HepG2 (cell line): ENCODE measurements around the gene RPS27A. TPM values are rescaled to one million over a fixed set of nuclear protein-coding genes. Genes with fewer than 3 reads are reported as not detected.
A peak's percentile ranks its signal among the peaks of the same experiment; 100 is the strongest.

Experiments used
- ARNT2 ChIP-seq: sonication (generic); formaldehyde crosslinking; IDR thresholded peaks from 2 replicates; pipeline ENCODE4 v1.8.0; 2022; ENCODE audit warnings: mild to moderate bottlenecking, low read depth, missing genetic modification reagents, moderate library complexity
- DPF2 ChIP-seq: sonication (generic); formaldehyde crosslinking; IDR thresholded peaks from 2 replicates; pipeline ENCODE4 v1.4.0; 2020; ENCODE audit warnings: mild to moderate bottlenecking, low read depth, missing genetic modification reagents, borderline replicate concordance
- HMGA1 ChIP-seq: sonication (generic); formaldehyde crosslinking; conservative IDR thresholded peaks from 2 replicates; pipeline ENCODE4 v1.4.0; 2020; ENCODE audit warnings: missing genetic modification reagents
- HNF4A ChIP-seq: sonication (generic); formaldehyde crosslinking; IDR thresholded peaks from 2 replicates; pipeline ENCODE4 v1.4.0; 2020; ENCODE audit warnings: missing genetic modification reagents
- HOXA7 ChIP-seq: sonication (generic); formaldehyde crosslinking; IDR thresholded peaks from 2 replicates; pipeline ENCODE4 v1.8.1; 2022; ENCODE audit warnings: mild to moderate bottlenecking, missing genetic modification reagents, moderate library complexity
- IKZF1 ChIP-seq: fragments of 450-650 bp; IDR thresholded peaks from 2 replicates; pipeline ENCODE4 v1.7.1; 2016
- ISL2 ChIP-seq: sonication (generic); formaldehyde crosslinking; IDR thresholded peaks from 2 replicates; pipeline ENCODE4 v1.5.0; 2020; ENCODE audit warnings: missing genetic modification reagents
- KLF15 ChIP-seq: sonication (generic); formaldehyde crosslinking; IDR thresholded peaks from 2 replicates; pipeline ENCODE4 v1.8.1; 2023; ENCODE audit warnings: borderline replicate concordance, mild to moderate bottlenecking, inconsistent platforms, missing genetic modification reagents, mixed read lengths
- MAF1 ChIP-seq: sonication (generic); formaldehyde crosslinking; IDR thresholded peaks from 2 replicates; pipeline ENCODE4 v1.5.0; 2020; ENCODE audit warnings: missing genetic modification reagents, borderline replicate concordance
- MATR3 ChIP-seq: sonication (generic); formaldehyde crosslinking; IDR thresholded peaks from 2 replicates; pipeline ENCODE4 v1.4.0; 2020; ENCODE audit warnings: missing genetic modification reagents
- NFIC ChIP-seq: IDR thresholded peaks from 2 replicates; pipeline ENCODE4 v1.6.1; 2012; ENCODE audit warnings: mild to moderate bottlenecking, low read length, inconsistent platforms
- NFKB2 ChIP-seq: sonication (generic); formaldehyde crosslinking; IDR thresholded peaks from 2 replicates; pipeline ENCODE4 v1.4.0; 2020; ENCODE audit warnings: missing genetic modification reagents, borderline replicate concordance
- NONO ChIP-seq, 2 experiments: fragments of 450-650 bp in 1 of 2; sonication (generic) in 1 of 2; formaldehyde crosslinking in 1 of 2; IDR thresholded peaks in 1 of 2; conservative IDR thresholded peaks in 1 of 2; 2 replicates each; pipeline versions ENCODE4 v1.6.1 to v1.8.0; 2017 to 2022; ENCODE audit warnings: mild to moderate bottlenecking in 1 of 2, missing genetic modification reagents in 1 of 2, moderate library complexity in 1 of 2
- REPIN1 ChIP-seq: sonication (generic); formaldehyde crosslinking; IDR thresholded peaks from 2 replicates; pipeline ENCODE4 v1.8.0; 2022; ENCODE audit warnings: missing genetic modification reagents, low read depth, mild to moderate bottlenecking, borderline replicate concordance
- SP5 ChIP-seq: IDR thresholded peaks from 2 replicates; pipeline ENCODE4 v1.6.1; 2016; ENCODE audit warnings: low read depth, borderline replicate concordance
- ZNF230 ChIP-seq: sonication (generic); formaldehyde crosslinking; IDR thresholded peaks from 2 replicates; pipeline ENCODE4 v1.4.0; 2020; ENCODE audit warnings: mild to moderate bottlenecking, missing genetic modification reagents
- ZNF44 ChIP-seq: sonication (generic); formaldehyde crosslinking; IDR thresholded peaks from 2 replicates; pipeline ENCODE4 v1.5.1; 2020; ENCODE audit warnings: mild to moderate bottlenecking, missing genetic modification reagents
- ZNF713 ChIP-seq: sonication (generic); formaldehyde crosslinking; IDR thresholded peaks from 2 replicates; pipeline ENCODE4 v1.4.0; 2020; ENCODE audit warnings: mild to moderate bottlenecking, missing genetic modification reagents
- ZNF720 ChIP-seq: sonication (generic); formaldehyde crosslinking; IDR thresholded peaks from 2 replicates; pipeline ENCODE4 v1.4.0; 2020; ENCODE audit warnings: missing genetic modification reagents
- ZNF879 ChIP-seq: sonication (generic); formaldehyde crosslinking; IDR thresholded peaks from 2 replicates; pipeline ENCODE4 v1.8.1; 2023; ENCODE audit warnings: missing genetic modification reagents
- polyA plus RNA-seq, 8 experiments: library from polyadenylated mRNA; depleted of rRNA in 3 of 8; stranded (reverse) in 7 of 8; unstranded in 1 of 8; fragments of >200 nt; fragmentation: Illumina TruSeq in 4 of 8; extraction: Trizol in 4 of 8; gene quantifications; 2 replicates each; pipeline versions ENCODE4 v1.2.1 to v1.2.3, GENCODE V29; 2011 to 2016; ENCODE audit warnings: low read depth in 4 of 8, missing spikeins in 1 of 8, mixed read lengths in 1 of 8; ENCODE audit not compliant: insufficient read depth in 1 of 8
- total RNA-seq, 5 experiments: library from RNA; depleted of rRNA; stranded (reverse); fragments of >200 nt; fragmentation: Illumina TruSeq; extraction: Trizol; gene quantifications; 2 replicates each; pipeline ENCODE4 v1.2.3, GENCODE V29; 2016; ENCODE audit warnings: low read depth in 1 of 5
- TF ChIP-seq, protein P1 (sequence below): sonication (generic); formaldehyde crosslinking; IDR thresholded peaks from 2 replicates; pipeline ENCODE4 v1.4.0; 2020; ENCODE audit warnings: missing genetic modification reagents, borderline replicate concordance
- TF ChIP-seq, protein P2 (sequence below): sonication (generic); formaldehyde crosslinking; IDR thresholded peaks from 2 replicates; pipeline ENCODE4 v1.4.0; 2020; ENCODE audit warnings: missing genetic modification reagents
- TF ChIP-seq, protein P3 (sequence below): sonication (generic); formaldehyde crosslinking; IDR thresholded peaks from 2 replicates; pipeline ENCODE4 v1.9.0; 2021; ENCODE audit warnings: missing genetic modification reagents, borderline replicate concordance

The RPS27A gene
- total and polyA plus RNA-seq, 2 of the 13 experiments (the other 11 are each of a cell fraction or from before 2014, with no cell fraction given), result 2,779 to 3,269 TPM

DNA sequence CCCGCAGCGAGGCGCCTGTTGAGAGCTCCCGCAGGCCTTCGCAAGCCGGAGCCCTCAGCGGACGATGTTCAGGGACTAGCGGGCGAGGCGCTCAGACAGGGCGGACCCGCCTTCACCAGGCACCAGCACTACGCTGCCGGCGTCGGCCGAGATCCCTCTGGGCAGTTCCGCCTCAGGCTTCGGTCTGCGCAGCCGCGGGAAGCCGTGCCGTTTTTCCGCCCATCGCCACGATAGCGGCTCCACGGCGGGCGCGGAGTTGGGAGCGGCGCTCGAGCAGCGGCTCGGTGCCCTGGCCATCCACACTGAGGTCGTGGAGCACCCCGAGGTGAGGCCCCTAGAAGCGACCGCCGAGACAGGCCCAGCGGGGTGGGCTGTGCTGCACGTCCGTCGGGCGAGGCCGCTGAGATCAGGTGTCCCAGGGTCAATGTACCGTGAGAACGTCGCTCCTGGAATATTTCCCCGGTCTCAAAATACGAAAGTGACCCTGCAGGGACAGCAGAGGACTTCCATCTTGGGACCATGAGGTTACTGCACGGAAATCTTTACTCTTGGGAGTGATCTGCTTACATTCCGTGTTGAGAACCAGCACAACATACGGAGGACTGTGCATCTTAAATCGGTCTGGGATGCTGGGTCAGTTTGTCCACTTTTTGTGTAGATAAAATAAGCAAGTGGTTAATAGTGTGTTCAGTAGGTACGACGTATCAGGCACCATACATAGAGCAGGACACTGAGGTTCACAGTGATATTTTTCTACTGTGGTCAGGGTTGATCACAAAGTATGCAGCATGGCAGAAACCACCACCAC lies 49.8 kb downstream of the RPS27A start (continued):
- TF ChIP-seq, protein P1, sequence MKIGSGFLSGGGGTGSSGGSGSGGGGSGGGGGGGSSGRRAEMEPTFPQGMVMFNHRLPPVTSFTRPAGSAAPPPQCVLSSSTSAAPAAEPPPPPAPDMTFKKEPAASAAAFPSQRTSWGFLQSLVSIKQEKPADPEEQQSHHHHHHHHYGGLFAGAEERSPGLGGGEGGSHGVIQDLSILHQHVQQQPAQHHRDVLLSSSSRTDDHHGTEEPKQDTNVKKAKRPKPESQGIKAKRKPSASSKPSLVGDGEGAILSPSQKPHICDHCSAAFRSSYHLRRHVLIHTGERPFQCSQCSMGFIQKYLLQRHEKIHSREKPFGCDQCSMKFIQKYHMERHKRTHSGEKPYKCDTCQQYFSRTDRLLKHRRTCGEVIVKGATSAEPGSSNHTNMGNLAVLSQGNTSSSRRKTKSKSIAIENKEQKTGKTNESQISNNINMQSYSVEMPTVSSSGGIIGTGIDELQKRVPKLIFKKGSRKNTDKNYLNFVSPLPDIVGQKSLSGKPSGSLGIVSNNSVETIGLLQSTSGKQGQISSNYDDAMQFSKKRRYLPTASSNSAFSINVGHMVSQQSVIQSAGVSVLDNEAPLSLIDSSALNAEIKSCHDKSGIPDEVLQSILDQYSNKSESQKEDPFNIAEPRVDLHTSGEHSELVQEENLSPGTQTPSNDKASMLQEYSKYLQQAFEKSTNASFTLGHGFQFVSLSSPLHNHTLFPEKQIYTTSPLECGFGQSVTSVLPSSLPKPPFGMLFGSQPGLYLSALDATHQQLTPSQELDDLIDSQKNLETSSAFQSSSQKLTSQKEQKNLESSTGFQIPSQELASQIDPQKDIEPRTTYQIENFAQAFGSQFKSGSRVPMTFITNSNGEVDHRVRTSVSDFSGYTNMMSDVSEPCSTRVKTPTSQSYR (CRISPR knock-in tag), result no peak; the same call in 1 of the 2 replicates
- no peak; the same call in none of the 2 replicates for TF ChIP-seq ZNF44 (CRISPR knock-in tag)
- TF ChIP-seq MATR3 (CRISPR knock-in tag), result 0 out of 2 replicates have a peak, but pooled peaks have one; percentile 81
- TF ChIP-seq REPIN1, result peak; percentile 96
- TF ChIP-seq HNF4A (CRISPR knock-in tag), result peak; percentile 58
- TF ChIP-seq NFIC, result no peak
- TF ChIP-seq HOXA7, result no peak
- TF ChIP-seq, protein P2, sequence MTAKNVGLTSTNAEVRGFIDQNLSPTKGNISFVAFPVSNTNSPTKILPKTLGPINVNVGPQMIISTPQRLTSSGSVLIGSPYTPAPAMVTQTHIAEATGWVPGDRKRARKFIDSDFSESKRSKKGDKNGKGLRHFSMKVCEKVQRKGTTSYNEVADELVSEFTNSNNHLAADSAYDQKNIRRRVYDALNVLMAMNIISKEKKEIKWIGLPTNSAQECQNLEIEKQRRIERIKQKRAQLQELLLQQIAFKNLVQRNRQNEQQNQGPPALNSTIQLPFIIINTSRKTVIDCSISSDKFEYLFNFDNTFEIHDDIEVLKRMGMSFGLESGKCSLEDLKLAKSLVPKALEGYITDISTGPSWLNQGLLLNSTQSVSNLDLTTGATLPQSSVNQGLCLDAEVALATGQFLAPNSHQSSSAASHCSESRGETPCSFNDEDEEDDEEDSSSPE (CRISPR knock-in tag), result peak; percentile 90
- TF ChIP-seq KLF15 (CRISPR knock-in tag), result peak; percentile 94
- peak; percentile 47; the same call in 1 of the 2 replicates for TF ChIP-seq SP5 (CRISPR knock-in tag)
- TF ChIP-seq ISL2 (CRISPR knock-in tag), result peak; percentile 72
- peak; percentile 96 for TF ChIP-seq NFKB2 (CRISPR knock-in tag)
- TF ChIP-seq ZNF879 (CRISPR knock-in tag), result no peak; the same call in 1 of the 2 replicates
- peak; percentile 13; the same call in 1 of the 2 replicates for TF ChIP-seq DPF2 (CRISPR knock-in tag)
- peak; percentile 33; the same call in 1 of the 2 replicates for TF ChIP-seq ZNF713 (CRISPR knock-in tag)
- peak; percentile 94 for TF ChIP-seq ARNT2 (CRISPR knock-in tag)
- TF ChIP-seq, protein P3, sequence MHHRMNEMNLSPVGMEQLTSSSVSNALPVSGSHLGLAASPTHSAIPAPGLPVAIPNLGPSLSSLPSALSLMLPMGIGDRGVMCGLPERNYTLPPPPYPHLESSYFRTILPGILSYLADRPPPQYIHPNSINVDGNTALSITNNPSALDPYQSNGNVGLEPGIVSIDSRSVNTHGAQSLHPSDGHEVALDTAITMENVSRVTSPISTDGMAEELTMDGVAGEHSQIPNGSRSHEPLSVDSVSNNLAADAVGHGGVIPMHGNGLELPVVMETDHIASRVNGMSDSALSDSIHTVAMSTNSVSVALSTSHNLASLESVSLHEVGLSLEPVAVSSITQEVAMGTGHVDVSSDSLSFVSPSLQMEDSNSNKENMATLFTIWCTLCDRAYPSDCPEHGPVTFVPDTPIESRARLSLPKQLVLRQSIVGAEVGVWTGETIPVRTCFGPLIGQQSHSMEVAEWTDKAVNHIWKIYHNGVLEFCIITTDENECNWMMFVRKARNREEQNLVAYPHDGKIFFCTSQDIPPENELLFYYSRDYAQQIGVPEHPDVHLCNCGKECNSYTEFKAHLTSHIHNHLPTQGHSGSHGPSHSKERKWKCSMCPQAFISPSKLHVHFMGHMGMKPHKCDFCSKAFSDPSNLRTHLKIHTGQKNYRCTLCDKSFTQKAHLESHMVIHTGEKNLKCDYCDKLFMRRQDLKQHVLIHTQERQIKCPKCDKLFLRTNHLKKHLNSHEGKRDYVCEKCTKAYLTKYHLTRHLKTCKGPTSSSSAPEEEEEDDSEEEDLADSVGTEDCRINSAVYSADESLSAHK (CRISPR knock-in tag), result 0 out of 2 replicates have a peak, but pooled peaks have one; percentile 56
- no peak for TF ChIP-seq NONO (IDR thresholded peaks at IDR 0.05)
- TF ChIP-seq NONO (CRISPR knock-in tag; conservative IDR thresholded peaks at IDR 0.05), result peak; percentile 97
- TF ChIP-seq ZNF230 (CRISPR knock-in tag), result peak; percentile 99
- TF ChIP-seq HMGA1 (CRISPR knock-in tag), result no peak
- TF ChIP-seq IKZF1, result no peak
- peak; percentile 76; the same call in 1 of the 2 replicates for TF ChIP-seq MAF1
- no peak for TF ChIP-seq ZNF720
